Stimulated activated CD8-positive, alpha-beta memory T cell treated with anti-CD3 and anti-CD28 coated beads, Interleukin-12 subunit alpha, Interleukin-12 subunit beta, amount 100 ng/mL, for 24 hours (primary cell): ENCODE data around the gene LRRC38.

ENCODE experiments used
- DNase-seq: peaks from one replicate; pipeline ENCODE4 v3.0.0-alpha.2; 2020; ENCODE audit errors: extremely low read depth

LRRC38 gene

GRCh38 chr1:13517193-13517812 lies 3.5 kb upstream of the LRRC38 start:
- no peak for DNase-seq

- no peak for DNase-seq
Measured at GRCh38 chr1:13516606-13517005, 2.8 kb upstream of the LRRC38 start.

GRCh38 chr1:13514821-13515220 lies 1.0 kb upstream of the LRRC38 start:
- DNase-seq, result no peak

GRCh38 chr1:13513063-13513894 lies 524 bp downstream of the LRRC38 start:
- DNase-seq, result no peak

- DNase-seq, result no peak
Measured at GRCh38 chr1:13512472-13512871, 1.3 kb downstream of the LRRC38 start.

GRCh38 chr1:13510499-13510898 lies 3.3 kb downstream of the LRRC38 start:
- DNase-seq, result no peak

- DNase-seq, result no peak
Measured at GRCh38 chr1:13507075-13507474, 6.7 kb downstream of the LRRC38 start.

- no peak for DNase-seq
Measured at GRCh38 chr1:13505020-13505419, 8.8 kb downstream of the LRRC38 start.

- no peak for DNase-seq
Measured at GRCh38 chr1:13500806-13501205, 13.0 kb downstream of the LRRC38 start.

GRCh38 chr1:13499422-13499821 lies 14.4 kb downstream of the LRRC38 start:
- no peak for DNase-seq

- no peak for DNase-seq
Measured at GRCh38 chr1:13498553-13498952, 15.2 kb downstream of the LRRC38 start.

- DNase-seq, result no peak
Measured at GRCh38 chr1:13495186-13495585, 18.6 kb downstream of the LRRC38 start.

- no peak for DNase-seq
Measured at GRCh38 chr1:13494712-13495111, 19.1 kb downstream of the LRRC38 start.

GRCh38 chr1:13494025-13494424 lies 19.8 kb downstream of the LRRC38 start:
- DNase-seq, result no peak

- no peak for DNase-seq
Measured at GRCh38 chr1:13492711-13493110, 21.1 kb downstream of the LRRC38 start.

- no peak for DNase-seq
Measured at GRCh38 chr1:13487957-13488356, 25.8 kb downstream of the LRRC38 start.

GRCh38 chr1:13487143-13487868 lies 26.5 kb downstream of the LRRC38 start:
- DNase-seq, result no peak

- no peak for DNase-seq
Measured at GRCh38 chr1:13483946-13484345, 29.9 kb downstream of the LRRC38 start.

GRCh38 chr1:13482600-13482999 lies 31.2 kb downstream of the LRRC38 start:
- DNase-seq, result no peak

GRCh38 chr1:13479171-13479856 lies 34.5 kb downstream of the LRRC38 start:
- no peak for DNase-seq

- no peak for DNase-seq
Measured at GRCh38 chr1:13478692-13479091, 35.1 kb downstream of the LRRC38 start.

- no peak for DNase-seq
Measured at GRCh38 chr1:13469343-13469742, 44.5 kb downstream of the LRRC38 start.
